Lower lobe of right lung (tissue), 2 donors: ENCODE results near the gene NCR2. TPM values are rescaled to one million over a fixed set of nuclear protein-coding genes. Genes with fewer than 3 reads are reported as not detected.

Experiments used
- ATAC-seq, 2 donors: fragments of 200-7000 bp; cut with Tn5 transposase; one replicate each; pipeline ENCODE4 v1.9.1; 2020 to 2022; ENCODE audit warnings: mild to moderate bottlenecking in 2 of 2, moderate library complexity in 2 of 2
- DNase-seq: peaks from one replicate; pipeline ENCODE4 v3.0.0-alpha.2; 2020
- H3K27ac ChIP-seq: fragments of 200-600 bp; one replicate; pipeline ENCODE4 v1.8.0; 2022
- H3K27me3 ChIP-seq: fragments of 200-600 bp; one replicate; pipeline ENCODE4 v1.8.0; 2022; ENCODE audit warnings: low read depth
- H3K36me3 ChIP-seq: fragments of 200-600 bp; one replicate; pipeline ENCODE4 v1.8.0; 2022; ENCODE audit warnings: mild to moderate bottlenecking
- H3K4me1 ChIP-seq: fragments of 200-600 bp; one replicate; pipeline ENCODE4 v1.8.0; 2022
- H3K4me3 ChIP-seq: fragments of 200-600 bp; one replicate; pipeline ENCODE4 v1.8.0; 2022; ENCODE audit warnings: mild to moderate bottlenecking
- H3K9me3 ChIP-seq: fragments of 200-600 bp; one replicate; pipeline ENCODE4 v1.8.0; 2022
- intact Hi-C: fragments of 100-400 bp; cut with DNase I; formaldehyde crosslinking; loops from one replicate; pipeline ENCODE4 v1.11.0; 2022
- total RNA-seq: library from RNA; stranded (reverse); fragmentation: NEBNext Ultra II Directional; extraction: Animal tissue kit (Norgen Biotek cat#: 25700); gene quantifications from one replicate; pipeline ENCODE4 v1.2.1, GENCODE V29; 2021
- TF ChIP-seq, protein P1 (sequence below): fragments of 200-600 bp; IDR thresholded peaks from one replicate; pipeline ENCODE4 v1.8.0; 2022; ENCODE audit warnings: antibody characterized with exemption, mild to moderate bottlenecking
- donor health status: DM: no; HTN: yes; CAD: no; lungs with severe emphysema.

NCR2 gene
- total RNA-seq, 1 donor from 2014 or later: not detected

GRCh38 chr6:41352907-41353306 lies 17.5 kb downstream of the NCR2 start:
- Histone ChIP-seq H3K4me3 (no peak overlapping the region), H3K4me1 (no peaks in the 10 kb centered on the region), H3K9me3 (no peaks in the 10 kb centered on the region), H3K27ac (no peak overlapping the region), H3K27me3 (peaks cover 10% of the 10 kb centered on the region), H3K36me3 (no peaks in the 10 kb centered on the region)
- intact Hi-C loops: no loop called here
- TF ChIP-seq, protein P1, sequence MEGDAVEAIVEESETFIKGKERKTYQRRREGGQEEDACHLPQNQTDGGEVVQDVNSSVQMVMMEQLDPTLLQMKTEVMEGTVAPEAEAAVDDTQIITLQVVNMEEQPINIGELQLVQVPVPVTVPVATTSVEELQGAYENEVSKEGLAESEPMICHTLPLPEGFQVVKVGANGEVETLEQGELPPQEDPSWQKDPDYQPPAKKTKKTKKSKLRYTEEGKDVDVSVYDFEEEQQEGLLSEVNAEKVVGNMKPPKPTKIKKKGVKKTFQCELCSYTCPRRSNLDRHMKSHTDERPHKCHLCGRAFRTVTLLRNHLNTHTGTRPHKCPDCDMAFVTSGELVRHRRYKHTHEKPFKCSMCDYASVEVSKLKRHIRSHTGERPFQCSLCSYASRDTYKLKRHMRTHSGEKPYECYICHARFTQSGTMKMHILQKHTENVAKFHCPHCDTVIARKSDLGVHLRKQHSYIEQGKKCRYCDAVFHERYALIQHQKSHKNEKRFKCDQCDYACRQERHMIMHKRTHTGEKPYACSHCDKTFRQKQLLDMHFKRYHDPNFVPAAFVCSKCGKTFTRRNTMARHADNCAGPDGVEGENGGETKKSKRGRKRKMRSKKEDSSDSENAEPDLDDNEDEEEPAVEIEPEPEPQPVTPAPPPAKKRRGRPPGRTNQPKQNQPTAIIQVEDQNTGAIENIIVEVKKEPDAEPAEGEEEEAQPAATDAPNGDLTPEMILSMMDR: no peak
- DNase-seq: no peak
- no peak for ATAC-seq

DNA sequence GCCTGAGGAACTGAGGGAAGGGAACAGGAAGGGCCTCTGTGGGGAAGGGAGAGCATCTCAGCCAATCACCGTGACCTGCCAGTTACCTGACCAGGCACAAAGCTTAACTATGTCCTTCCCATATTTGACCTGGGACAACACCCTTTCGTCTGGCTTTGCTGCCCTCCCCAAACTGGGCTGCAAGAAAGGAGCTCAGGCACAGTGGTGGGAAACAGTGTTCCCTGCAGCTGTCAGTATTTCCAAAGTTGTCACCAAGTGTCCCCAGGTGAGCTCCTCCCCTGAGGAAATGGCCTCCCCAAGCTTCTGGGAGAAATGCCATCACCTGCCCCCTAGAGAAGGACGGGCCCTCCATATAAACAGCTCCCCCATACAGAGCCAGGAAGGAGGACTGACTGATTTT lies 17.9 kb downstream of the NCR2 start:
- TF ChIP-seq, protein P1: no peak
- no peak overlapping the region for H3K4me3 ChIP-seq
- no peak for DNase-seq

GRCh38 chr6:41355952-41356351 lies 20.5 kb downstream of the NCR2 start:
- Histone ChIP-seq H3K36me3 (no peaks in the 10 kb centered on the region), H3K4me1 (no peaks in the 10 kb centered on the region), H3K9me3 (peaks cover 16% of the 10 kb centered on the region), H3K27me3 (peaks cover 4% of the 10 kb centered on the region), H3K27ac (no peak overlapping the region), H3K4me3 (no peak overlapping the region)
- no peak for DNase-seq
- intact Hi-C loops: no loop called here
- TF ChIP-seq, protein P1: no peak
- ATAC-seq: no peak

More for the DNA sequence above, 17.9 kb downstream of the NCR2 start:
- ATAC-seq: no peak
- Histone ChIP-seq H3K9me3 (no peaks in the 10 kb centered on the region), H3K36me3 (no peaks in the 10 kb centered on the region), H3K27me3 (peaks cover 10% of the 10 kb centered on the region), H3K27ac (no peak overlapping the region), H3K4me1 (no peaks in the 10 kb centered on the region)
- intact Hi-C loops: no loop called here

- Histone ChIP-seq H3K4me1 (no peaks in the 10 kb centered on the region), H3K27ac (no peak overlapping the region), H3K36me3 (no peaks in the 10 kb centered on the region), H3K9me3 (peaks cover 25% of the 10 kb centered on the region), H3K4me3 (no peak overlapping the region), H3K27me3 (peaks cover 4% of the 10 kb centered on the region)
- ATAC-seq: no peak
- intact Hi-C loops: no loop called here
- TF ChIP-seq, protein P1: no peak
- DNase-seq: no peak
Observed at GRCh38 chr6:41356825-41357224, 21.4 kb downstream of the NCR2 start.

DNA sequence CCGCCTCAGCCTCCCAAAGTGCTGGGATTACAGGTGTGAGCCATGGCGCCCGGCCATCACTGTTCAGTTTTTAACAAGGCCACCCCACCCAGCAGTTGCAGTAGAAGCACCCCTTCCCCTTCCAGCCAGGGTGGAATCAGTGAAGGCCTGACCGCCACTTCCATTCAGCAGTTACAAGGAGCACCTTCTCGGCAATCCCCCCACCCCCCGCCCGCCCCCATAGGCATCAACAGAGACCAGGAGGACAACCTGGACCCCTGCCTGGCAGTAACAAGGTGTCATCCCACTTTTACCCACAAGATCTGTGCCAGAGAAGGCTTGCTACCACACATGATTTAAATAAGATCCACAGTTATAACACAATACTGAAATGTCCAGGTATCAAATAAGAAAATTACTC lies 23.1 kb downstream of the NCR2 start:
- intact Hi-C loops: no loop called here
- peaks cover 3% of the 10 kb centered on the region for H3K27me3 ChIP-seq
- H3K4me1 ChIP-seq: no peaks in the 10 kb centered on the region
- H3K27ac ChIP-seq: no peak overlapping the region
- no peaks in the 10 kb centered on the region for H3K36me3 ChIP-seq
- ATAC-seq (no peak), DNase-seq (no peak)
- TF ChIP-seq, protein P1: no peak
- H3K4me3 ChIP-seq: no peak overlapping the region
- peaks cover 26% of the 10 kb centered on the region for H3K9me3 ChIP-seq
